K562 (cell line): Measurements from ENCODE around the gene NELFE.

Experiments
- CHD4 ChIP-seq: fragments of 200-600 bp; sonication (generic); IDR thresholded peaks from 3 replicates; pipeline ENCODE4 v1.6.1; 2012; ENCODE audit warnings: low read depth, mild to moderate bottlenecking, mixed read lengths, low read length, inconsistent platforms; ENCODE audit not compliant: insufficient read depth, insufficient replicate concordance, poor library complexity, severe bottlenecking
- GABPB2 ChIP-seq: fragments of 250-450 bp; sonication (Bioruptor Pico); conservative IDR thresholded peaks from 2 replicates; pipeline ENCODE4 v1.5.1; 2021; ENCODE audit warnings: mild to moderate bottlenecking
- RAD21 ChIP-seq, 2 experiments: fragments of 250-450 bp in 1 of 2; fragments of 450-650 bp in 1 of 2; sonication (Bioruptor Pico) in 1 of 2; formaldehyde crosslinking in 1 of 2; IDR thresholded peaks in 1 of 2; conservative IDR thresholded peaks in 1 of 2; 2 replicates each; pipeline versions ENCODE4 v1.4.0 to v1.8.0; 2020 to 2022; ENCODE audit warnings: mild to moderate bottlenecking in 2 of 2, moderate library complexity in 1 of 2
- RBM34 ChIP-seq: fragments of 200-400 bp; formaldehyde crosslinking; IDR thresholded peaks from 2 replicates; pipeline ENCODE4 v1.6.1; 2018; ENCODE audit warnings: low read length, borderline replicate concordance; ENCODE audit not compliant: insufficient read depth
- SAFB2 ChIP-seq: fragments of 200-400 bp; formaldehyde crosslinking; IDR thresholded peaks from 2 replicates; pipeline ENCODE4 v1.6.1; 2018; ENCODE audit warnings: borderline replicate concordance, low read length, low read depth, moderate library complexity; ENCODE audit not compliant: severe bottlenecking
- TF ChIP-seq, protein P1 (sequence below), 3 experiments: IDR thresholded peaks in 2 of 3; conservative IDR thresholded peaks in 1 of 3; 2 replicates each; pipeline ENCODE4 v1.5.1; 2011 to 2012; ENCODE audit warnings: low read length in 3 of 3, mild to moderate bottlenecking in 3 of 3, control low read depth in 2 of 3, improper control_type of control experiment in 1 of 3, inconsistent platforms in 1 of 3, low read depth in 1 of 3, mixed read lengths in 1 of 3, moderate library complexity in 1 of 3; ENCODE audit not compliant: insufficient read depth in 2 of 3
- TF ChIP-seq, protein P2 (sequence below): fragments of 250-450 bp; sonication (Bioruptor Pico); IDR thresholded peaks from 2 replicates; pipeline ENCODE4 v1.4.0; 2020; ENCODE audit warnings: borderline replicate concordance

DNA sequence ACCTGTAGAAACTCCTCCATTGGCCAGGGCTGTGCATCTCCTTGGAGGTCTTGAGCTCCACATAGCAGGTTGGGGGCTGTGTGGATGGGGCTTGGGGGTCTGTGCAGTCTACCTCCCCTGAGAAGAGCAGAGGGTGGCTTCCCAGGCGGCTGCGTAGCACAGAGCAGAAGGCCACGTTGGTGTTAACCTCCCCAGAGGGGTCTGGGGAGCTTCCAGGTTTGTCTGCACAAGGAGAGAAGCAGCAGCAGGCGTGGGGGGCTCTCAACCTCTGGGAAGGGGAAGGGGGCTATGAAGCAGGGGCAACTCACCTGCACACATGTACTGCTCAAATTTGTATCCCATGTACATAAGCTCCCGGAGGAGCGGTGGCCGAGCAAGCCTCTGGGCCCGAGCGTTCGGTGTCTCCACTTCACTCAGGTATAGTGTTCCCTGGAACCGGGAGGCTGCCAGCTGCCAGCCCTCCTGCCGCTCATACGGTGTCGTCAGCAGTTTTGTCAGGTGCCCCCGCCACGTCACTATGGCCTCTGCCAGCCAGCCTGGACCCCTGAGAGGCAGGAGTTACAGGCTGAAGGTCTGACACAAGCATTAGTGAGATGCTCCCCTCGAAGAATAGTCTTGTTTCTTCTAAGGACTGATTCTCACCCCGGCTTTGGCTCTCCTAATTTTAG lies 12.0 kb upstream of the NELFE start:
- TF ChIP-seq SAFB2: no peak
- TF ChIP-seq, protein P1, sequence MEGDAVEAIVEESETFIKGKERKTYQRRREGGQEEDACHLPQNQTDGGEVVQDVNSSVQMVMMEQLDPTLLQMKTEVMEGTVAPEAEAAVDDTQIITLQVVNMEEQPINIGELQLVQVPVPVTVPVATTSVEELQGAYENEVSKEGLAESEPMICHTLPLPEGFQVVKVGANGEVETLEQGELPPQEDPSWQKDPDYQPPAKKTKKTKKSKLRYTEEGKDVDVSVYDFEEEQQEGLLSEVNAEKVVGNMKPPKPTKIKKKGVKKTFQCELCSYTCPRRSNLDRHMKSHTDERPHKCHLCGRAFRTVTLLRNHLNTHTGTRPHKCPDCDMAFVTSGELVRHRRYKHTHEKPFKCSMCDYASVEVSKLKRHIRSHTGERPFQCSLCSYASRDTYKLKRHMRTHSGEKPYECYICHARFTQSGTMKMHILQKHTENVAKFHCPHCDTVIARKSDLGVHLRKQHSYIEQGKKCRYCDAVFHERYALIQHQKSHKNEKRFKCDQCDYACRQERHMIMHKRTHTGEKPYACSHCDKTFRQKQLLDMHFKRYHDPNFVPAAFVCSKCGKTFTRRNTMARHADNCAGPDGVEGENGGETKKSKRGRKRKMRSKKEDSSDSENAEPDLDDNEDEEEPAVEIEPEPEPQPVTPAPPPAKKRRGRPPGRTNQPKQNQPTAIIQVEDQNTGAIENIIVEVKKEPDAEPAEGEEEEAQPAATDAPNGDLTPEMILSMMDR (IDR thresholded peaks at IDR 0.05 in 2 of 3, conservative IDR thresholded peaks at IDR 0.05 in 1 of 3; ENCODE audit: insufficient read depth in 2 of 3, low read depth in 1 of 3, low read length in 3 of 3): no peak
- no peak for TF ChIP-seq RBM34
- TF ChIP-seq, protein P2, sequence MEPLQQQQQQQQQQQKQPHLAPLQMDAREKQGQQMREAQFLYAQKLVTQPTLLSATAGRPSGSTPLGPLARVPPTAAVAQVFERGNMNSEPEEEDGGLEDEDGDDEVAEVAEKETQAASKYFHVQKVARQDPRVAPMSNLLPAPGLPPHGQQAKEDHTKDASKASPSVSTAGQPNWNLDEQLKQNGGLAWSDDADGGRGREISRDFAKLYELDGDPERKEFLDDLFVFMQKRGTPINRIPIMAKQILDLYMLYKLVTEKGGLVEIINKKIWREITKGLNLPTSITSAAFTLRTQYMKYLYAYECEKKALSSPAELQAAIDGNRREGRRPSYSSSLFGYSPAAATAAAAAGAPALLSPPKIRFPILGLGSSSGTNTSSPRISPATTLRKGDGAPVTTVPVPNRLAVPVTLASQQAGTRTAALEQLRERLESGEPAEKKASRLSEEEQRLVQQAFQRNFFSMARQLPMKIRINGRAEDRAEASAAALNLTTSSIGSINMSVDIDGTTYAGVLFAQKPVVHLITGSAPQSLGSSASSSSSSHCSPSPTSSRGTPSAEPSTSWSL: no peak
- TF ChIP-seq CHD4: no peak
- TF ChIP-seq RAD21 (CRISPR knock-in tag; conservative IDR thresholded peaks at IDR 0.05 in 1 of 2, IDR thresholded peaks at IDR 0.05 in 1 of 2): no peak
- no peak for TF ChIP-seq GABPB2 (CRISPR knock-in tag)
